Dedifferentiated amniotic fluid mesenchymal stem cell (primary cell): ENCODE data around the gene SLC16A11.
"Not testable (repeated sequence)": the region's sequence is repeated elsewhere in the genome, so short reads cannot be mapped to it uniquely, and the experiment has no call there.

Experiments
- DNase-seq: peaks from one replicate; pipeline ENCODE4 v3.0.0-alpha.2; 2016; ENCODE audit errors: extremely low spot score

SLC16A11 gene

GRCh38 chr17:7005716-7006115 is 38.2 kb downstream of the SLC16A11 start:
- DNase-seq, result no peak

GRCh38 chr17:7004398-7005253 is 39.3 kb downstream of the SLC16A11 start:
- peak; percentile 73 for DNase-seq

GRCh38 chr17:7003745-7004144 is 40.1 kb downstream of the SLC16A11 start:
- DNase-seq, result no peak

- no peak for DNase-seq
Observed at GRCh38 chr17:7002288-7003047, 41.4 kb downstream of the SLC16A11 start.

GRCh38 chr17:7001318-7001961 is 42.5 kb downstream of the SLC16A11 start:
- DNase-seq, result no peak

- DNase-seq, result no peak
Observed at GRCh38 chr17:6998855-6999508, 44.9 kb downstream of the SLC16A11 start.

- no peak for DNase-seq
Observed at GRCh38 chr17:6997171-6997570, 46.7 kb downstream of the SLC16A11 start.

- DNase-seq, result no peak
Observed at GRCh38 chr17:6996256-6997011, 47.5 kb downstream of the SLC16A11 start.

- DNase-seq, result no peak
Observed at GRCh38 chr17:6995500-6996255, 48.2 kb downstream of the SLC16A11 start, which contains the start of gene ALOX12. ALOX12 (plus strand) TSS chr17:6996049; CDS start chr17:6996118, 69 bp downstream.

- DNase-seq, result peak; percentile 19
Observed at GRCh38 chr17:6994666-6995256, 49.1 kb downstream of the SLC16A11 start.

- no peak for DNase-seq
Observed at GRCh38 chr17:6994118-6994598, 49.7 kb downstream of the SLC16A11 start.

GRCh38 chr17:6993613-6994056 is 50.3 kb downstream of the SLC16A11 start:
- not testable (repeated sequence) for DNase-seq
